NT2/D1 (cell line): ENCODE data around the gene SCTR.

Experiments
- YY1 ChIP-seq: IDR thresholded peaks from 2 replicates; pipeline ENCODE4 v1.6.1; 2011; ENCODE audit not compliant: insufficient read length, insufficient read depth
- ZNF274 ChIP-seq: IDR thresholded peaks from 2 replicates; pipeline ENCODE4 v1.6.1; 2011; ENCODE audit warnings: mild to moderate bottlenecking, low read depth, low read length

DNA sequence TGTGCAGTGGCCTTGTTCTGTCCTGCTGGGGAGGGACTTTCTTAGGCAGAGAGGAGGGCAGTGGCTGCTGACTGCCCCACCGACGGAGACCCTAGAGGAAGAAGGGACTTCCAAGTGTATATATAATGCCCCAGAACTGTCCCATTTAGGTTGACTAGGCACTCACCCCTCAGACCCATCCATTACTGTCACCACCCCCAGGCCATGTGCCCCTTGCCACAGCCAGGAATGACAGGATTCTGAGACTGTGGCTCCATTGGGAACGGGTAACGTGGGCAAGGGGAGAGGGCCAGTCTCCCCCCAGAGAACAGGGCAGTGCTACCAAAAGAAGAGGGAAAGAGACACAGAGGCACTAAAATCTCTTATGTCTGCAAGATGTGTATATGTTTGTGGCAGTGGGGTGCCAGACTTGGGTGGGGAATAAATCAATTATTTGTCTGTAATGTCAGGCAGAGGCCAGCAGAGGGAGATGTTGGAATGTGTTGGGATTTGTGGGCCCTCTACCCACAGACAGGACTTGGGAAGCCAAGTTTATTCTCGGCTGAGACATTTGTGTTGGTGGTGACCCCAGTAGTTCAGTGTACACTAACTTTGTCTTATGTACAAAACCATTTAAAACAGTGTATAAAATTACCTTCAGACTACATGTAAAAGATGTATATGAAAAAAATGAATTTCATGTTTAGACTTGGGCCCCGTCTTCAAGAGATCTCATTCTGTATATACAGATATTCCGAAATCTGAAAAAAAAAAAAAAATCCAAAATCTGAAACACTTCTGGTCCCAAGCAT lies 116.7 kb downstream of the SCTR start:
- TF ChIP-seq YY1, result no peak
- TF ChIP-seq ZNF274, result no peak
